Caco-2 (cell line): ENCODE measurements around the gene PLXNC1. TPM values are rescaled to one million over a fixed set of nuclear protein-coding genes. Genes with fewer than 3 reads are reported as not detected.

Source experiments
- BruUV-seq: library from RNA; stranded (reverse); fragments of 400-500 nt; replicated peaks from 2 replicates; lab custom pipeline; 2021; lab: Mats Ljungman, UMichigan
- CTCF ChIA-PET: fragments of 300-600 bp; sonication (Branson Sonifier 250); formaldehyde crosslinking; loops from one replicate; lab custom pipeline; 2022; ENCODE audit warnings: antibody characterized with exemption; lab: Charles Lee
- POLR2A ChIA-PET: fragments of 300-600 bp; sonication (Branson Sonifier 250); formaldehyde crosslinking; loops from one replicate; lab custom pipeline; 2022; ENCODE audit warnings: antibody characterized with exemption; lab: Charles Lee
- DNase-seq, 2 experiments: peaks; one replicate each; pipeline versions ENCODE4 v3.0.0 to v3.0.0-alpha.2; 2020 to 2022
- H3K27me3 ChIP-seq: replicated peaks from 2 replicates; pipeline ENCODE4 v1.6.0; 2011; ENCODE audit warnings: low read length; ENCODE audit not compliant: control insufficient read depth, insufficient read depth
- H3K36me3 ChIP-seq: 2 replicates; pipeline ENCODE4 v1.5.1; 2011; ENCODE audit warnings: low read length; ENCODE audit not compliant: control insufficient read depth, insufficient read depth
- H3K4me1 ChIP-seq: fragments of 250-450 bp; sonication (Bioruptor Pico); 2 replicates; pipeline ENCODE4 v1.5.1; 2020; ENCODE audit warnings: mild to moderate bottlenecking
- H3K4me3 ChIP-seq: 2 replicates; pipeline ENCODE4 v1.5.1; 2011; ENCODE audit warnings: low read depth, mild to moderate bottlenecking, control low read depth, low read length
- H3K9me3 ChIP-seq: fragments of 250-450 bp; sonication (Bioruptor Pico); 2 replicates; pipeline ENCODE4 v1.5.1; 2020; ENCODE audit warnings: mild to moderate bottlenecking, moderate library complexity
- H3K27ac Mint-ChIP-seq: one replicate; pipeline ENCODE4 v1.8.0; 2022; ENCODE audit warnings: mixed read lengths; ENCODE audit not compliant: unreplicated experiment
- H3K27me3 Mint-ChIP-seq: one replicate; pipeline ENCODE4 v1.8.0; 2022; ENCODE audit warnings: mixed read lengths; ENCODE audit not compliant: insufficient read depth, unreplicated experiment
- H3K36me3 Mint-ChIP-seq: one replicate; pipeline ENCODE4 v1.8.0; 2022; ENCODE audit warnings: mild to moderate bottlenecking, mixed read lengths; ENCODE audit not compliant: insufficient read depth, unreplicated experiment
- H3K4me1 Mint-ChIP-seq: one replicate; pipeline ENCODE4 v1.8.0; 2022; ENCODE audit warnings: low read depth, mixed read lengths; ENCODE audit not compliant: unreplicated experiment
- H3K4me3 Mint-ChIP-seq: one replicate; pipeline ENCODE4 v1.8.0; 2022; ENCODE audit warnings: mild to moderate bottlenecking, moderate library complexity, mixed read lengths; ENCODE audit not compliant: unreplicated experiment
- H3K9me3 Mint-ChIP-seq: one replicate; pipeline ENCODE4 v1.8.0; 2022; ENCODE audit warnings: mixed read lengths; ENCODE audit not compliant: unreplicated experiment
- CTCF ChIP-seq, 2 experiments: fragments of 200-600 bp in 1 of 2; IDR thresholded peaks; 1 replicate in 1 of 2; 2 replicates in 1 of 2; pipeline versions ENCODE4 v1.5.1 to v1.8.0; 2011 to 2022; ENCODE audit warnings: antibody characterized with exemption in 1 of 2, control low read depth in 1 of 2, inconsistent platforms in 1 of 2, low read depth in 1 of 2, low read length in 1 of 2, mild to moderate bottlenecking in 1 of 2, moderate library complexity in 1 of 2; ENCODE audit not compliant: insufficient read depth in 1 of 2, severe bottlenecking in 1 of 2, unreplicated experiment in 1 of 2
- intact Hi-C: fragments of 100-400 bp; cut with micrococcal nuclease; formaldehyde crosslinking; loops from one replicate; pipeline ENCODE4 v1.10.0; 2022; ENCODE audit not compliant: unreplicated experiment
- total RNA-seq: library from RNA; stranded (reverse); gene quantifications from 2 replicates; pipeline ENCODE4 v1.2.3, GENCODE V29; 2022

Gene PLXNC1
- total RNA-seq, 1 experiment from 2014 or later = 41.3 TPM

GRCh38 chr12:94267537-94267872, 119.1 kb downstream of the PLXNC1 start:
- Histone ChIP-seq H3K36me3 (no peaks in the 10 kb centered on the region; the same call in 1 of the 2 replicates), H3K4me3 (no peak overlapping the region), H3K4me1 (peaks cover 14% of the 10 kb centered on the region), H3K9me3 (no peaks in the 10 kb centered on the region), H3K27me3 (no peaks in the 10 kb centered on the region)
- ChIA-PET CTCF (no interaction called here), POLR2A (no interaction called here)
- H3K27me3 Mint-ChIP-seq = no peaks in the 10 kb centered on the region
- no peak for TF ChIP-seq CTCF (IDR thresholded peaks at IDR 0.05; ENCODE audit: insufficient read depth in 1 of 2, low read depth in 1 of 2, low read length in 1 of 2, severe bottlenecking in 1 of 2, unreplicated experiment in 1 of 2)
- intact Hi-C loops = no loop called here
- H3K9me3 Mint-ChIP-seq = no peaks in the 10 kb centered on the region
- DNase-seq = no peak
- H3K36me3 Mint-ChIP-seq = peaks cover 69% of the 10 kb centered on the region
- peaks cover 7% of the 10 kb centered on the region for H3K4me1 Mint-ChIP-seq
- BruUV-seq = no TSS peak
- no peak overlapping the region for H3K27ac Mint-ChIP-seq
- no peak overlapping the region for H3K4me3 Mint-ChIP-seq

GRCh38 chr12:94267921-94268471, 119.6 kb downstream of the PLXNC1 start:
- H3K27ac Mint-ChIP-seq = no peak overlapping the region
- H3K27me3 Mint-ChIP-seq = no peaks in the 10 kb centered on the region
- peaks cover 7% of the 10 kb centered on the region for H3K4me1 Mint-ChIP-seq
- ChIA-PET POLR2A (no interaction called here), CTCF (no interaction called here)
- intact Hi-C loops = no loop called here
- Histone ChIP-seq H3K36me3 (no peaks in the 10 kb centered on the region; the same call in 1 of the 2 replicates), H3K4me3 (no peak overlapping the region), H3K9me3 (no peaks in the 10 kb centered on the region), H3K4me1 (peaks cover 14% of the 10 kb centered on the region), H3K27me3 (no peaks in the 10 kb centered on the region)
- no peak overlapping the region for H3K4me3 Mint-ChIP-seq
- no peaks in the 10 kb centered on the region for H3K9me3 Mint-ChIP-seq
- BruUV-seq = no TSS peak
- no peak for TF ChIP-seq CTCF (IDR thresholded peaks at IDR 0.05; ENCODE audit: insufficient read depth in 1 of 2, low read depth in 1 of 2, low read length in 1 of 2, severe bottlenecking in 1 of 2, unreplicated experiment in 1 of 2)
- no peak for DNase-seq
- peaks cover 71% of the 10 kb centered on the region for H3K36me3 Mint-ChIP-seq

GRCh38 chr12:94269316-94269999, 121.1 kb downstream of the PLXNC1 start:
- Histone ChIP-seq H3K9me3 (no peaks in the 10 kb centered on the region), H3K27me3 (no peaks in the 10 kb centered on the region), H3K4me1 (peaks cover 14% of the 10 kb centered on the region), H3K4me3 (no peak overlapping the region), H3K36me3 (peaks cover 1% of the 10 kb centered on the region; the same call in 1 of the 2 replicates)
- ChIA-PET POLR2A (interaction anchor here (0.6 kb wide), 1 partner anchor 44 kb away, joined by 3 read pairs; no protein-coding TSS in a partner anchor), CTCF (no interaction called here)
- Mint-ChIP-seq H3K4me3 (no peak overlapping the region), H3K27ac (no peak overlapping the region), H3K9me3 (no peaks in the 10 kb centered on the region), H3K27me3 (no peaks in the 10 kb centered on the region), H3K36me3 (peaks cover 73% of the 10 kb centered on the region), H3K4me1 (peaks cover 7% of the 10 kb centered on the region)
- intact Hi-C loops = no loop called here
- no peak for TF ChIP-seq CTCF (IDR thresholded peaks at IDR 0.05; ENCODE audit: insufficient read depth in 1 of 2, low read depth in 1 of 2, low read length in 1 of 2, severe bottlenecking in 1 of 2, unreplicated experiment in 1 of 2)
- no peak for DNase-seq
- BruUV-seq = no TSS peak
